HEK293 (cell line): ENCODE data around the gene CLGN.

Experiments used
- CTCF ChIA-PET: fragments of 350-600 bp; formaldehyde crosslinking; extraction: SDS; loops from one replicate; lab custom pipeline; 2021; ENCODE audit warnings: antibody characterized with exemption; lab: Yijun Ruan, JAX
- POLR2A ChIA-PET: fragments of 300-600 bp; formaldehyde crosslinking; extraction: SDS; loops from one replicate; lab custom pipeline; 2020; ENCODE audit warnings: antibody characterized with exemption, inconsistent platforms; lab: Yijun Ruan, JAX
- H3K27ac ChIP-seq: fragments of 200-500 bp; sonication (Bioruptor generic); 2 replicates; pipeline ENCODE4 v1.5.1; 2014; ENCODE audit warnings: low read depth, low read length, control low read depth, inconsistent platforms; ENCODE audit errors: extremely low read depth
- H3K36me3 ChIP-seq, 2 experiments: fragments of 200-500 bp in 1 of 2; sonication (Bioruptor generic) in 1 of 2; 1 replicate in 1 of 2; 2 replicates in 1 of 2; pipeline ENCODE4 v1.5.1; 2014 to 2017; ENCODE audit warnings: inconsistent platforms in 2 of 2, low read length in 2 of 2; ENCODE audit not compliant: control insufficient read depth in 2 of 2, insufficient read depth in 1 of 2
- H3K4me1 ChIP-seq: fragments of 200-500 bp; sonication (Bioruptor generic); 2 replicates; pipeline ENCODE4 v1.5.1; 2014; ENCODE audit warnings: mild to moderate bottlenecking, low read length, inconsistent platforms; ENCODE audit not compliant: control insufficient read depth, insufficient read depth
- H3K4me3 ChIP-seq: 2 replicates; pipeline ENCODE4 v1.5.1; 2011; ENCODE audit warnings: low read depth, mild to moderate bottlenecking, control low read depth, low read length, moderate library complexity
- H3K9me3 ChIP-seq: fragments of 200-500 bp; sonication (Bioruptor generic); 2 replicates; pipeline ENCODE4 v1.5.1; 2014; ENCODE audit warnings: low read depth, low read length, inconsistent platforms; ENCODE audit not compliant: control insufficient read depth, insufficient read depth
- FEZF1 ChIP-seq: fragments of 450-650 bp; formaldehyde crosslinking; IDR thresholded peaks from 2 replicates; pipeline ENCODE4 v1.5.1; 2016; ENCODE audit warnings: missing biosample characterization, missing genetic modification characterization
- KLF7 ChIP-seq: fragments of 450-650 bp; formaldehyde crosslinking; IDR thresholded peaks from 2 replicates; pipeline ENCODE4 v1.5.1; 2016; ENCODE audit warnings: missing biosample characterization, missing genetic modification characterization, borderline replicate concordance
- SALL2 ChIP-seq: fragments of 450-650 bp; formaldehyde crosslinking; IDR thresholded peaks from 2 replicates; pipeline ENCODE4 v1.5.0; 2017; ENCODE audit warnings: missing biosample characterization, mild to moderate bottlenecking, missing genetic modification characterization, borderline replicate concordance
- ZEB2 ChIP-seq: fragments of 450-650 bp; formaldehyde crosslinking; IDR thresholded peaks from 2 replicates; pipeline ENCODE4 v1.5.1; 2016; ENCODE audit warnings: missing biosample characterization, missing genetic modification characterization
- ZNF114 ChIP-seq: fragments of 450-650 bp; formaldehyde crosslinking; IDR thresholded peaks from 2 replicates; pipeline ENCODE4 v1.5.0; 2017; ENCODE audit warnings: missing biosample characterization, missing genetic modification characterization
- ZNF211 ChIP-seq: fragments of 450-650 bp; formaldehyde crosslinking; IDR thresholded peaks from 2 replicates; pipeline ENCODE4 v1.5.1; 2016; ENCODE audit warnings: low read depth, missing biosample characterization, missing genetic modification characterization
- ZNF248 ChIP-seq: fragments of 450-650 bp; formaldehyde crosslinking; IDR thresholded peaks from 2 replicates; pipeline ENCODE4 v1.5.1; 2017; ENCODE audit warnings: missing biosample characterization, missing genetic modification characterization
- ZNF266 ChIP-seq: fragments of 450-650 bp; formaldehyde crosslinking; IDR thresholded peaks from 2 replicates; pipeline ENCODE4 v1.5.1; 2016; ENCODE audit warnings: missing biosample characterization, missing genetic modification characterization, low read depth
- ZNF292 ChIP-seq: fragments of 450-650 bp; formaldehyde crosslinking; IDR thresholded peaks from 2 replicates; pipeline ENCODE4 v1.5.1; 2016; ENCODE audit warnings: low read depth, missing biosample characterization, missing genetic modification characterization, borderline replicate concordance
- ZNF510 ChIP-seq: fragments of 450-650 bp; formaldehyde crosslinking; IDR thresholded peaks from 2 replicates; pipeline ENCODE4 v1.5.1; 2018; ENCODE audit warnings: mild to moderate bottlenecking, missing genetic modification characterization, missing biosample characterization; ENCODE audit not compliant: insufficient replicate concordance
- ZNF596 ChIP-seq: fragments of 450-650 bp; IDR thresholded peaks from 2 replicates; pipeline ENCODE4 v1.5.0; 2018; ENCODE audit warnings: missing biosample characterization, mild to moderate bottlenecking, missing genetic modification characterization, moderate library complexity
- ZNF629 ChIP-seq: fragments of 450-650 bp; formaldehyde crosslinking; IDR thresholded peaks from 2 replicates; pipeline ENCODE4 v1.5.1; 2017; ENCODE audit warnings: missing biosample characterization, missing genetic modification characterization
- ZNF701 ChIP-seq: fragments of 450-650 bp; formaldehyde crosslinking; IDR thresholded peaks from 2 replicates; pipeline ENCODE4 v1.5.1; 2016; ENCODE audit warnings: missing biosample characterization, missing genetic modification characterization
- ZNF776 ChIP-seq: fragments of 450-650 bp; formaldehyde crosslinking; IDR thresholded peaks from 2 replicates; pipeline ENCODE4 v1.5.0; 2017; ENCODE audit warnings: missing biosample characterization, missing genetic modification characterization, borderline replicate concordance
- ZNF837 ChIP-seq: fragments of 450-650 bp; formaldehyde crosslinking; IDR thresholded peaks from 2 replicates; pipeline ENCODE4 v1.5.1; 2016; ENCODE audit warnings: missing biosample characterization, missing genetic modification characterization
- ZXDB ChIP-seq: fragments of 450-650 bp; formaldehyde crosslinking; IDR thresholded peaks from 2 replicates; pipeline ENCODE4 v1.5.1; 2016; ENCODE audit warnings: missing biosample characterization, missing genetic modification characterization
- TF ChIP-seq, protein P1 (sequence below): fragments of 450-650 bp; formaldehyde crosslinking; IDR thresholded peaks from 2 replicates; pipeline ENCODE4 v1.5.1; 2016; ENCODE audit warnings: missing biosample characterization, missing genetic modification characterization
- TF ChIP-seq, protein P2 (sequence below): fragments of 450-650 bp; formaldehyde crosslinking; IDR thresholded peaks from 2 replicates; pipeline ENCODE4 v1.5.1; 2016; ENCODE audit warnings: missing biosample characterization, missing genetic modification characterization, low read depth
- TF ChIP-seq, protein P3 (sequence below): sonication (generic); formaldehyde crosslinking; IDR thresholded peaks from 2 replicates; pipeline ENCODE4 v1.8.1; 2022; ENCODE audit warnings: mild to moderate bottlenecking, moderate library complexity, missing genetic modification reagents
- TF ChIP-seq, protein P4 (sequence below): fragments of 450-650 bp; formaldehyde crosslinking; IDR thresholded peaks from 2 replicates; pipeline ENCODE4 v1.5.1; 2016; ENCODE audit warnings: missing biosample characterization, missing genetic modification characterization, borderline replicate concordance
- TF ChIP-seq, protein P5 (sequence below): fragments of 450-650 bp; formaldehyde crosslinking; IDR thresholded peaks from 2 replicates; pipeline ENCODE4 v1.5.1; 2016; ENCODE audit warnings: missing biosample characterization, missing genetic modification characterization, borderline replicate concordance
- TF ChIP-seq, protein P6 (sequence below): fragments of 450-650 bp; formaldehyde crosslinking; optimal IDR thresholded peaks from 2 replicates; pipeline ENCODE3; 2016; ENCODE audit warnings: missing biosample characterization, mild to moderate bottlenecking, missing genetic modification characterization

Gene CLGN

DNA sequence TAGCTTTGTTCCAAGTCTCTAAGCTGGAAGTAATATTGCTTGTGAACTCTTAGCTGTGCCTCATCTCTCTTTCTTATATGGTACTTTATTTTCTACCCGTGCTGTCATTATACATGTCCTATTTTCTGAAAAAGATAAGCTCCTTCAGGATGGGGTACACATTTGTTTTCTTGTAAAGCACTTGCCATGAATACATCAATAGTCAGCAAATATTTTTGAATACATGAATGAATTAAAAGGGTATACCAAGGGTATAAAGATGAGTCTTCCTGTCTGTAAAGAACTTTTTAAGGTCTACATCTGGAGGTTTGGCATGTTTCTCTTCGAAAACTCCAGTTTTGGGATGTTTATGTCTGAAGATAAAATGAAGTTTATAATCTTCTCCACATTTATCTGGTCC lies 27.3 kb downstream of the CLGN start:
- TF ChIP-seq, protein P1, sequence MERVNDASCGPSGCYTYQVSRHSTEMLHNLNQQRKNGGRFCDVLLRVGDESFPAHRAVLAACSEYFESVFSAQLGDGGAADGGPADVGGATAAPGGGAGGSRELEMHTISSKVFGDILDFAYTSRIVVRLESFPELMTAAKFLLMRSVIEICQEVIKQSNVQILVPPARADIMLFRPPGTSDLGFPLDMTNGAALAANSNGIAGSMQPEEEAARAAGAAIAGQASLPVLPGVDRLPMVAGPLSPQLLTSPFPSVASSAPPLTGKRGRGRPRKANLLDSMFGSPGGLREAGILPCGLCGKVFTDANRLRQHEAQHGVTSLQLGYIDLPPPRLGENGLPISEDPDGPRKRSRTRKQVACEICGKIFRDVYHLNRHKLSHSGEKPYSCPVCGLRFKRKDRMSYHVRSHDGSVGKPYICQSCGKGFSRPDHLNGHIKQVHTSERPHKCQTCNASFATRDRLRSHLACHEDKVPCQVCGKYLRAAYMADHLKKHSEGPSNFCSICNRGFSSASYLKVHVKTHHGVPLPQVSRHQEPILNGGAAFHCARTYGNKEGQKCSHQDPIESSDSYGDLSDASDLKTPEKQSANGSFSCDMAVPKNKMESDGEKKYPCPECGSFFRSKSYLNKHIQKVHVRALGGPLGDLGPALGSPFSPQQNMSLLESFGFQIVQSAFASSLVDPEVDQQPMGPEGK (tag by site-specific recombination), result no peak
- TF ChIP-seq, protein P2, sequence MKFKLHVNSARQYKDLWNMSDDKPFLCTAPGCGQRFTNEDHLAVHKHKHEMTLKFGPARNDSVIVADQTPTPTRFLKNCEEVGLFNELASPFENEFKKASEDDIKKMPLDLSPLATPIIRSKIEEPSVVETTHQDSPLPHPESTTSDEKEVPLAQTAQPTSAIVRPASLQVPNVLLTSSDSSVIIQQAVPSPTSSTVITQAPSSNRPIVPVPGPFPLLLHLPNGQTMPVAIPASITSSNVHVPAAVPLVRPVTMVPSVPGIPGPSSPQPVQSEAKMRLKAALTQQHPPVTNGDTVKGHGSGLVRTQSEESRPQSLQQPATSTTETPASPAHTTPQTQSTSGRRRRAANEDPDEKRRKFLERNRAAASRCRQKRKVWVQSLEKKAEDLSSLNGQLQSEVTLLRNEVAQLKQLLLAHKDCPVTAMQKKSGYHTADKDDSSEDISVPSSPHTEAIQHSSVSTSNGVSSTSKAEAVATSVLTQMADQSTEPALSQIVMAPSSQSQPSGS, result no peak
- TF ChIP-seq ZNF510 (tag by site-specific recombination), result no peak
- POLR2A ChIA-PET, result no interaction called here
- CTCF ChIA-PET, result interaction anchor here (0.8 to 1.0 kb wide), 2 partner anchors 40 to 209 kb away, joined by 3 read pairs; no protein-coding TSS in a partner anchor
- H3K4me1 ChIP-seq, result no peaks in the 10 kb centered on the region
- no peaks in the 10 kb centered on the region for H3K36me3 ChIP-seq
- no peak overlapping the region for H3K27ac ChIP-seq
- H3K4me3 ChIP-seq, result no peak overlapping the region
- H3K9me3 ChIP-seq, result no peaks in the 10 kb centered on the region

DNA sequence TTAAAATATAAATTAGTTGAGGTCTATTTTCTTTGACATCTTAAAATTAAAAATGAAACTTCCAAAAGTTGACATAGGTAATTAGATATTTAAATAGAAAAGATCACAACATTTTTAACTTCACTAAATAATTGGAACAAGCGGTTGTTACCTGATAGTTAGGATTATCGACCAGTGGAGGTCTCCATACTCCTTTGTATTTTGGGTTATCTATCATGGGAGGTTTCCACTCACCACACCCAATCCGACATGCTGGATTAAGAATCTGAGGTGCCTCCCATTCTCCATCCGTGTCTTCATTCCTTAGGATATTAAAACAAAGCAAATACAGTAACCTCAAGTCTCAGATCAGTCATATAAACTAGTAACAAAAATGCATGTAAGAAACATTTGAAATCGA lies 31.8 kb downstream of the CLGN start:
- 0 out of 3 replicates have a peak, but pooled peaks cover 0 to 3% of the 10 kb centered on the region in 2 experiments for H3K36me3 ChIP-seq
- H3K4me3 ChIP-seq, result no peak overlapping the region
- no peaks in the 10 kb centered on the region for H3K9me3 ChIP-seq
- ChIA-PET POLR2A (no interaction called here), CTCF (interaction anchor here (0.6 kb wide), 1 partner anchor 138 kb away, joined by 3 read pairs; no protein-coding TSS in a partner anchor)
- H3K27ac ChIP-seq, result no peak overlapping the region
- H3K4me1 ChIP-seq, result no peaks in the 10 kb centered on the region
- TF ChIP-seq ZEB2 (tag by site-specific recombination) (no peak), ZNF114 (tag by site-specific recombination) (no peak), ZNF248 (no peak), ZXDB (tag by site-specific recombination) (no peak), ZNF292 (no peak), SALL2 (tag by site-specific recombination) (no peak), ZNF629 (tag by site-specific recombination) (no peak), ZNF211 (tag by site-specific recombination) (no peak), ZNF776 (tag by site-specific recombination) (no peak), ZNF701 (no peak), ZNF266 (no peak), ZNF837 (no peak), FEZF1 (tag by site-specific recombination) (no peak), ZNF596 (tag by site-specific recombination) (no peak), KLF7 (no peak)
- TF ChIP-seq, protein P3, sequence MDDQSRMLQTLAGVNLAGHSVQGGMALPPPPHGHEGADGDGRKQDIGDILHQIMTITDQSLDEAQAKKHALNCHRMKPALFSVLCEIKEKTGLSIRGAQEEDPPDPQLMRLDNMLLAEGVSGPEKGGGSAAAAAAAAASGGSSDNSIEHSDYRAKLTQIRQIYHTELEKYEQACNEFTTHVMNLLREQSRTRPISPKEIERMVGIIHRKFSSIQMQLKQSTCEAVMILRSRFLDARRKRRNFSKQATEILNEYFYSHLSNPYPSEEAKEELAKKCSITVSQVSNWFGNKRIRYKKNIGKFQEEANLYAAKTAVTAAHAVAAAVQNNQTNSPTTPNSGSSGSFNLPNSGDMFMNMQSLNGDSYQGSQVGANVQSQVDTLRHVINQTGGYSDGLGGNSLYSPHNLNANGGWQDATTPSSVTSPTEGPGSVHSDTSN (CRISPR knock-in tag), result no peak
- TF ChIP-seq, protein P4, sequence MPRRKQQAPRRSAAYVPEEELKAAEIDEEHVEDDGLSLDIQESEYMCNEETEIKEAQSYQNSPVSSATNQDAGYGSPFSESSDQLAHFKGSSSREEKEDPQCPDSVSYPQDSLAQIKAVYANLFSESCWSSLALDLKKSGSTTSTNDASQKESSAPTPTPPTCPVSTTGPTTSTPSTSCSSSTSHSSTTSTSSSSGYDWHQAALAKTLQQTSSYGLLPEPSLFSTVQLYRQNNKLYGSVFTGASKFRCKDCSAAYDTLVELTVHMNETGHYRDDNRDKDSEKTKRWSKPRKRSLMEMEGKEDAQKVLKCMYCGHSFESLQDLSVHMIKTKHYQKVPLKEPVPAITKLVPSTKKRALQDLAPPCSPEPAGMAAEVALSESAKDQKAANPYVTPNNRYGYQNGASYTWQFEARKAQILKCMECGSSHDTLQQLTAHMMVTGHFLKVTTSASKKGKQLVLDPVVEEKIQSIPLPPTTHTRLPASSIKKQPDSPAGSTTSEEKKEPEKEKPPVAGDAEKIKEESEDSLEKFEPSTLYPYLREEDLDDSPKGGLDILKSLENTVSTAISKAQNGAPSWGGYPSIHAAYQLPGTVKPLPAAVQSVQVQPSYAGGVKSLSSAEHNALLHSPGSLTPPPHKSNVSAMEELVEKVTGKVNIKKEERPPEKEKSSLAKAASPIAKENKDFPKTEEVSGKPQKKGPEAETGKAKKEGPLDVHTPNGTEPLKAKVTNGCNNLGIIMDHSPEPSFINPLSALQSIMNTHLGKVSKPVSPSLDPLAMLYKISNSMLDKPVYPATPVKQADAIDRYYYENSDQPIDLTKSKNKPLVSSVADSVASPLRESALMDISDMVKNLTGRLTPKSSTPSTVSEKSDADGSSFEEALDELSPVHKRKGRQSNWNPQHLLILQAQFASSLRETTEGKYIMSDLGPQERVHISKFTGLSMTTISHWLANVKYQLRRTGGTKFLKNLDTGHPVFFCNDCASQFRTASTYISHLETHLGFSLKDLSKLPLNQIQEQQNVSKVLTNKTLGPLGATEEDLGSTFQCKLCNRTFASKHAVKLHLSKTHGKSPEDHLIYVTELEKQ (tag by site-specific recombination), result no peak
- TF ChIP-seq, protein P5, sequence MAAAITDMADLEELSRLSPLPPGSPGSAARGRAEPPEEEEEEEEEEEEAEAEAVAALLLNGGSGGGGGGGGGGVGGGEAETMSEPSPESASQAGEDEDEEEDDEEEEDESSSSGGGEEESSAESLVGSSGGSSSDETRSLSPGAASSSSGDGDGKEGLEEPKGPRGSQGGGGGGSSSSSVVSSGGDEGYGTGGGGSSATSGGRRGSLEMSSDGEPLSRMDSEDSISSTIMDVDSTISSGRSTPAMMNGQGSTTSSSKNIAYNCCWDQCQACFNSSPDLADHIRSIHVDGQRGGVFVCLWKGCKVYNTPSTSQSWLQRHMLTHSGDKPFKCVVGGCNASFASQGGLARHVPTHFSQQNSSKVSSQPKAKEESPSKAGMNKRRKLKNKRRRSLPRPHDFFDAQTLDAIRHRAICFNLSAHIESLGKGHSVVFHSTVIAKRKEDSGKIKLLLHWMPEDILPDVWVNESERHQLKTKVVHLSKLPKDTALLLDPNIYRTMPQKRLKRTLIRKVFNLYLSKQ (tag by site-specific recombination), result no peak
- TF ChIP-seq, protein P6, sequence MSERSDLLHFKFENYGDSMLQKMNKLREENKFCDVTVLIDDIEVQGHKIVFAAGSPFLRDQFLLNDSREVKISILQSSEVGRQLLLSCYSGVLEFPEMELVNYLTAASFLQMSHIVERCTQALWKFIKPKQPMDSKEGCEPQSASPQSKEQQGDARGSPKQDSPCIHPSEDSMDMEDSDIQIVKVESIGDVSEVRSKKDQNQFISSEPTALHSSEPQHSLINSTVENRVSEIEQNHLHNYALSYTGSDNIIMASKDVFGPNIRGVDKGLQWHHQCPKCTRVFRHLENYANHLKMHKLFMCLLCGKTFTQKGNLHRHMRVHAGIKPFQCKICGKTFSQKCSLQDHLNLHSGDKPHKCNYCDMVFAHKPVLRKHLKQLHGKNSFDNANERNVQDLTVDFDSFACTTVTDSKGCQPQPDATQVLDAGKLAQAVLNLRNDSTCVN, result no peak
